GM18502 (cell line): ENCODE measurements around the gene THOC2.
"Not testable (repeated sequence)": the region's sequence is repeated elsewhere in the genome, so short reads cannot be mapped to it uniquely, and the experiment has no call there.

Experiments used
- ATAC-seq: cut with Tn5 transposase; IDR thresholded peaks from one replicate; pipeline ENCODE4 v1.9.1; 2021; ENCODE audit warnings: mild to moderate bottlenecking; ENCODE audit not compliant: unreplicated experiment, poor library complexity

The THOC2 gene

GRCh38 chrX:123682186-123682585, 50.7 kb downstream of the THOC2 start:
- ATAC-seq, result no peak

- ATAC-seq, result not testable (repeated sequence)
Observed at GRCh38 chrX:123679733-123680460, 53.0 kb downstream of the THOC2 start.

- no peak for ATAC-seq
Observed at GRCh38 chrX:123675154-123675553, 57.7 kb downstream of the THOC2 start.

GRCh38 chrX:123673813-123674212, 59.0 kb downstream of the THOC2 start:
- ATAC-seq, result no peak

- no peak for ATAC-seq
Observed at GRCh38 chrX:123665197-123665596, 67.7 kb downstream of the THOC2 start.

GRCh38 chrX:123664467-123665167, 68.2 kb downstream of the THOC2 start:
- not testable (repeated sequence) for ATAC-seq

GRCh38 chrX:123663720-123664119, 69.1 kb downstream of the THOC2 start:
- ATAC-seq, result not testable (repeated sequence)

- ATAC-seq, result not testable (repeated sequence)
Observed at GRCh38 chrX:123656507-123656906, 76.3 kb downstream of the THOC2 start.

GRCh38 chrX:123648811-123649181, 84.1 kb downstream of the THOC2 start:
- not testable (repeated sequence) for ATAC-seq

- no peak for ATAC-seq
Observed at GRCh38 chrX:123648028-123648810, 84.6 kb downstream of the THOC2 start.

GRCh38 chrX:123647244-123647643, 85.6 kb downstream of the THOC2 start:
- ATAC-seq, result no peak

GRCh38 chrX:123629502-123629901, 103.3 kb downstream of the THOC2 start:
- ATAC-seq, result no peak

GRCh38 chrX:123626962-123627361, 105.9 kb downstream of the THOC2 start:
- ATAC-seq, result peak; percentile 47

GRCh38 chrX:123625952-123626351, 106.9 kb downstream of the THOC2 start:
- ATAC-seq, result no peak

GRCh38 chrX:123625477-123625876, 107.4 kb downstream of the THOC2 start:
- no peak for ATAC-seq

GRCh38 chrX:123617007-123617406, 115.8 kb downstream of the THOC2 start:
- no peak for ATAC-seq

- ATAC-seq, result no peak
Observed at GRCh38 chrX:123610915-123611314, 121.9 kb downstream of the THOC2 start.

- ATAC-seq, result no peak
Observed at GRCh38 chrX:123607806-123608205, 125.0 kb downstream of the THOC2 start.

- no peak for ATAC-seq
Observed at GRCh38 chrX:123607270-123607669, 125.6 kb downstream of the THOC2 start.

GRCh38 chrX:123603491-123603890, 129.4 kb downstream of the THOC2 start:
- no peak for ATAC-seq

GRCh38 chrX:123601437-123601836, 131.4 kb downstream of the THOC2 start:
- ATAC-seq, result no peak
